K562 (cell line): ENCODE results near the gene TPMT. TPM values are rescaled to one million over a fixed set of nuclear protein-coding genes. Genes with fewer than 3 reads are reported as not detected.

ENCODE experiments used
- ATAC-seq: fragments of 200-7000 bp; cut with Tn5 transposase; 3 replicates; pipeline ENCODE4 v1.9.1; 2020; ENCODE audit warnings: moderate library complexity
- BruUV-seq: library from RNA; stranded (reverse); fragments of 400-500 nt; replicated peaks from 2 replicates; lab custom pipeline; 2021; lab: Mats Ljungman, UMichigan
- CTCF ChIA-PET: fragments of 300-600 bp; formaldehyde crosslinking; extraction: SDS; loops from one replicate; lab custom pipeline; 2021; ENCODE audit warnings: low intra/inter-chr PET ratio; lab: Yijun Ruan, JAX
- POLR2A ChIA-PET: fragments of 300-600, 350-650 bp; sonication (Branson Sonifier 250); formaldehyde crosslinking; extraction: SDS; loops from one replicate; lab custom pipeline; 2021; ENCODE audit warnings: antibody characterized with exemption, inconsistent platforms; lab: Yijun Ruan, JAX
- DNase-seq, 4 experiments: peaks; one replicate each; pipeline versions ENCODE4 v3.0.0 to v3.0.0-alpha.2; 2011 to 2018; ENCODE audit warnings: low spot score in 3 of 4, mixed read lengths in 3 of 4; ENCODE audit errors: extremely low read depth in 1 of 4
- FAIRE-seq: peaks from 2 replicates; lab custom pipeline; 2011; peaks lifted over from hg19 to GRCh38; lab: Jason Lieb, UNC
- H2AFZ ChIP-seq: 2 replicates; pipeline ENCODE4 v1.6.0; 2011; ENCODE audit warnings: low read depth, low read length, control low read depth, inconsistent platforms
- H3K27ac ChIP-seq: fragments of 200-600 bp; 3 replicates; pipeline ENCODE4 v1.8.0; 2011; ENCODE audit warnings: low read depth, mild to moderate bottlenecking, control low read depth, inconsistent platforms, low read length, moderate library complexity, mixed read lengths; ENCODE audit errors: extremely low read depth
- H3K27me3 ChIP-seq, 2 experiments: fragments of 300-600 bp in 1 of 2; 2 replicates in 1 of 2; 3 replicates in 1 of 2; pipeline versions ENCODE4 v1.6.0 to v1.8.0; 2011; ENCODE audit warnings: inconsistent platforms in 2 of 2, low read length in 2 of 2, mild to moderate bottlenecking in 1 of 2, mixed read lengths in 1 of 2, moderate library complexity in 1 of 2; ENCODE audit not compliant: control insufficient read depth in 2 of 2, insufficient read depth in 2 of 2
- H3K36me3 ChIP-seq: fragments of 300-600 bp; 3 replicates; pipeline ENCODE4 v1.8.0; 2011; ENCODE audit warnings: mild to moderate bottlenecking, low read length, inconsistent platforms; ENCODE audit not compliant: control insufficient read depth, insufficient read depth
- H3K4me1 ChIP-seq, 2 experiments: fragments of 200-600 bp in 1 of 2; replicated peaks in 1 of 2; 2 replicates in 1 of 2; 3 replicates in 1 of 2; pipeline versions ENCODE4 v1.5.1 to v1.8.0; 2011; ENCODE audit warnings: inconsistent platforms in 2 of 2, low read length in 2 of 2, mild to moderate bottlenecking in 1 of 2, mixed read lengths in 1 of 2, moderate library complexity in 1 of 2; ENCODE audit not compliant: control insufficient read depth in 2 of 2, insufficient read depth in 2 of 2
- H3K4me2 ChIP-seq: 2 replicates; pipeline ENCODE4 v1.6.1; 2011; ENCODE audit warnings: low read length, control low read depth, inconsistent platforms, mixed read lengths; ENCODE audit not compliant: insufficient read depth
- H3K4me3 ChIP-seq: fragments of 200-600 bp; sonication (generic), shearing (Covaris generic); 2 replicates; pipeline ENCODE4 v1.5.1; 2016; ENCODE audit warnings: control low read depth, inconsistent platforms
- H3K79me2 ChIP-seq: fragments of 200-600 bp; 3 replicates; pipeline ENCODE4 v1.8.0; 2011; ENCODE audit warnings: low read length, inconsistent platforms; ENCODE audit not compliant: control insufficient read depth, insufficient read depth
- H3K9ac ChIP-seq, 2 experiments: 2 replicates each; pipeline versions ENCODE4 v1.6.0 to v1.6.1; 2011; ENCODE audit warnings: low read depth in 2 of 2, low read length in 2 of 2, control low read depth in 1 of 2, inconsistent platforms in 1 of 2, mild to moderate bottlenecking in 1 of 2, mixed read lengths in 1 of 2; ENCODE audit not compliant: insufficient read depth in 1 of 2
- H3K9me1 ChIP-seq: one replicate; pipeline ENCODE4 v1.6.0; 2011; ENCODE audit warnings: inconsistent platforms, mild to moderate bottlenecking, low read length, moderate library complexity; ENCODE audit not compliant: control insufficient read depth, insufficient read depth
- H3K9me3 ChIP-seq: replicated peaks from 2 replicates; pipeline ENCODE4 v1.5.1; 2011; ENCODE audit warnings: low read depth, low read length, inconsistent platforms; ENCODE audit not compliant: control insufficient read depth, insufficient read depth
- H4K20me1 ChIP-seq: replicated peaks from 2 replicates; pipeline ENCODE4 v1.6.1; 2011; ENCODE audit warnings: low read length, inconsistent platforms, mixed read lengths; ENCODE audit not compliant: control insufficient read depth, insufficient read depth
- ARID3B ChIP-seq: fragments of 250-450 bp; sonication (Bioruptor Pico); IDR thresholded peaks from 2 replicates; pipeline ENCODE4 v1.4.0; 2020; ENCODE audit warnings: borderline replicate concordance
- BACH1 ChIP-seq: fragments of 200-800 bp; sonication (Bioruptor generic); IDR thresholded peaks from 2 replicates; pipeline ENCODE4 v1.6.1; 2016; ENCODE audit warnings: missing genetic modification characterization, missing compliant biosample characterization
- FOXA3 ChIP-seq, 2 experiments: fragments of 450-650 bp in 1 of 2; sonication (generic) in 1 of 2; formaldehyde crosslinking; IDR thresholded peaks in 1 of 2; conservative IDR thresholded peaks in 1 of 2; 2 replicates each; pipeline versions ENCODE4 v1.4.0 to v1.8.0; 2020 to 2022; ENCODE audit warnings: mild to moderate bottlenecking in 2 of 2, missing genetic modification reagents in 1 of 2
- HIVEP1 ChIP-seq: fragments of 250-450 bp; sonication (Bioruptor Pico); IDR thresholded peaks from 2 replicates; pipeline ENCODE4 v1.4.0; 2020; ENCODE audit warnings: mild to moderate bottlenecking
- HNRNPLL ChIP-seq: fragments of 200-400 bp; formaldehyde crosslinking; IDR thresholded peaks from 2 replicates; pipeline ENCODE4 v1.6.1; 2017; ENCODE audit warnings: low read length, low read depth, mild to moderate bottlenecking; ENCODE audit not compliant: poor library complexity, severe bottlenecking
- KDM1A ChIP-seq, 2 experiments: fragments of 450-650 bp; IDR thresholded peaks; 2 replicates each; pipeline ENCODE4 v1.6.1; 2016; ENCODE audit warnings: mild to moderate bottlenecking in 2 of 2
- KDM4B ChIP-seq, 2 experiments: fragments of 450-650 bp in 1 of 2; sonication (generic) in 1 of 2; IDR thresholded peaks; 2 replicates each; pipeline ENCODE4 v1.6.1; 2016 to 2017; ENCODE audit warnings: borderline replicate concordance in 2 of 2, antibody characterized with exemption in 1 of 2, low read depth in 1 of 2, mild to moderate bottlenecking in 1 of 2
- RBFOX2 ChIP-seq: fragments of 200-400 bp; formaldehyde crosslinking; IDR thresholded peaks from 2 replicates; pipeline ENCODE4 v1.6.1; 2017; ENCODE audit warnings: low read depth, mild to moderate bottlenecking, low read length, moderate library complexity
- RCOR1 ChIP-seq, 2 experiments: IDR thresholded peaks; 2 replicates each; pipeline ENCODE4 v1.6.1; 2012; ENCODE audit warnings: low read depth in 2 of 2, low read length in 2 of 2, borderline replicate concordance in 1 of 2, improper control_type of control experiment in 1 of 2
- TEAD4 ChIP-seq, 2 experiments: sonication (generic) in 1 of 2; formaldehyde crosslinking in 1 of 2; IDR thresholded peaks; 2 replicates each; pipeline versions ENCODE4 v1.6.1 to v1.8.0; 2012 to 2022; ENCODE audit warnings: borderline replicate concordance in 1 of 2, inconsistent platforms in 1 of 2, low read length in 1 of 2, mild to moderate bottlenecking in 1 of 2, missing genetic modification reagents in 1 of 2
- USF1 ChIP-seq: sonication (generic); formaldehyde crosslinking; IDR thresholded peaks from 2 replicates; pipeline ENCODE4 v1.9.0; 2022; ENCODE audit warnings: mild to moderate bottlenecking, missing genetic modification reagents
- ZNF146 ChIP-seq: IDR thresholded peaks from one replicate; pipeline ENCODE4 v1.6.1; 2018; ENCODE audit warnings: missing compliant biosample characterization; ENCODE audit not compliant: unreplicated experiment
- ZNF592 ChIP-seq: fragments of 450-650 bp; IDR thresholded peaks from 2 replicates; pipeline ENCODE4 v1.6.1; 2017; ENCODE audit warnings: antibody characterized with exemption, mild to moderate bottlenecking
- WGBS: fragments of 100-300 bp; shearing (Covaris generic); methylation state at CpG from one replicate; pipeline ENCODE4 v1.1.6; 2016; ENCODE audit warnings: low coverage, mixed read lengths; ENCODE audit not compliant: insufficient coverage; ENCODE audit errors: missing lambda C conversion rate; 5-methylcytosine and 5-hydroxymethylcytosine counted together
- in situ Hi-C: fragments of 300-500 bp; cut with MboI; formaldehyde crosslinking; loops from 4 replicates; pipeline ENCODE4 v1.15.0; 2018; ENCODE audit warnings: inconsistent platforms, mixed read lengths
- intact Hi-C: fragments of 100-400 bp; cut with micrococcal nuclease; formaldehyde crosslinking; loops from 2 replicates; pipeline ENCODE4 v1.14.2; 2022
- polyA plus RNA-seq, 8 experiments: library from polyadenylated mRNA; depleted of rRNA in 4 of 8; stranded (reverse) in 5 of 8; unstranded in 3 of 8; fragments of >200 nt; fragmentation: Nextera tagmentation in 2 of 8; fragmentation: Illumina TruSeq in 1 of 8; extraction: Ambion mirVana in 2 of 8; extraction: Trizol in 1 of 8; gene quantifications; 2 replicates each; pipeline versions ENCODE4 v1.2.1 to v1.2.3, GENCODE V29; 2011 to 2014; ENCODE audit warnings: inconsistent platforms in 1 of 8, missing spikeins in 1 of 8
- total RNA-seq, 7 experiments: library from RNA; depleted of rRNA in 6 of 7; stranded (reverse); fragments of >200 nt in 6 of 7; fragmentation: Illumina TruSeq in 2 of 7; extraction: Trizol in 2 of 7; gene quantifications; 2 replicates each; pipeline versions ENCODE4 v1.2.1 to v1.2.3, GENCODE V29; 2011 to 2021; ENCODE audit warnings: low replicate concordance in 1 of 7

Gene TPMT
- total and polyA plus RNA-seq, 9 of the 15 experiments (the other 6 are each of a cell fraction or from before 2014, with no cell fraction given) = 24.2 to 67.4 (median 46.5) TPM

- H3K36me3 ChIP-seq = peaks cover 18% of the 10 kb centered on the region
- intact Hi-C loops = loop anchor here (5.0 to 10.0 kb wide), 2 partner anchors 107 to 451 kb away; partner anchors contain the start of genes DEK and NUP153
- H3K9ac ChIP-seq = peak within 1 kb of the TSS; percentile 96
- TSS peak; percentile 53 for BruUV-seq
- peaks cover 14 to 23% of the 10 kb centered on the region in 2 experiments for H3K4me1 ChIP-seq
- in situ Hi-C loops = no loop called here
- H3K27me3 ChIP-seq = no peaks in the 10 kb centered on the region
- peak within 1 kb of the TSS; percentile 95 for H2AFZ ChIP-seq
- DNase-seq (peak; percentile 99 to 100 (median 100)), FAIRE-seq (peak; percentile 84), ATAC-seq (peak; percentile 96)
- under 1% methylated on average over 56 of the region's 87 CpGs for WGBS
- H3K9me3 ChIP-seq = no peaks in the 10 kb centered on the region
- ChIA-PET POLR2A (interaction anchor here (0.6 to 1.1 kb wide), 5 partner anchors 11 to 184 kb away, joined by 3 to 4 read pairs (median 3); no protein-coding TSS in a partner anchor), CTCF (interaction anchor here (0.5 kb wide), 1 partner anchor 564 kb away, joined by 3 read pairs; no protein-coding TSS in a partner anchor)
- H3K9me1 ChIP-seq = no peaks in the 10 kb centered on the region
- H3K27ac ChIP-seq = peak within 1 kb of the TSS; percentile 86
- peak within 1 kb of the TSS; percentile 94 for H3K4me2 ChIP-seq
- peaks cover 40% of the 10 kb centered on the region for H3K79me2 ChIP-seq
- peak within 1 kb of the TSS; percentile 74 for H3K4me3 ChIP-seq
- H4K20me1 ChIP-seq = no peaks in the 10 kb centered on the region
- TF ChIP-seq USF1 (no peak), ARID3B (CRISPR knock-in tag) (0 out of 2 replicates have a peak, but pooled peaks have one; percentile 26), HNRNPLL (peak; percentile 92), RCOR1 (IDR thresholded peaks at IDR 0.05; ENCODE audit: borderline replicate concordance in 1 of 2, low read depth in 2 of 2, low read length in 2 of 2) (peak in 1 of 2 experiments; percentile 69; a peak in 2 of 4 replicates), ZNF146 (CRISPR knock-in tag) (no peak), RBFOX2 (peak; percentile 84), TEAD4 (IDR thresholded peaks at IDR 0.05; ENCODE audit: low read length) (no peak), TEAD4 (CRISPR knock-in tag; IDR thresholded peaks at IDR 0.05; ENCODE audit: borderline replicate concordance) (0 out of 2 replicates have a peak, but pooled peaks have one; percentile 43), KDM1A (IDR thresholded peaks at IDR 0.05) (no peak), KDM4B (IDR thresholded peaks at IDR 0.05; ENCODE audit: borderline replicate concordance in 2 of 2, low read depth in 1 of 2) (no peak), HIVEP1 (0 out of 2 replicates have a peak, but pooled peaks have one; percentile 39), BACH1 (tag) (no peak), FOXA3 (CRISPR knock-in tag; conservative IDR thresholded peaks at IDR 0.05 in 1 of 2, IDR thresholded peaks at IDR 0.05 in 1 of 2) (peak in 1 of 2 experiments; percentile 42; a peak in 1 of 4 replicates), ZNF592 (no peak)
These were observed 430 bp upstream of the TPMT start, which contains the start of gene KDM1B for GRCh38 chr6:18155150-18155863. Gene KDM1B, plus strand, starts transcription at chr6:18155422. Its CDS starts 4,474 bp downstream, at chr6:18159896.
